Pancreas (tissue), 10 donors: ENCODE measurements around the gene LPCAT1. TPM values are rescaled to one million over a fixed set of nuclear protein-coding genes. Genes with fewer than 3 reads are reported as not detected.

Experiments used
- ATAC-seq, 4 donors: fragments of 200-7000 bp; cut with Tn5 transposase; one replicate each; pipeline versions ENCODE4 v1.8.0 to v1.9.1; 2020; ENCODE audit warnings: mild to moderate bottlenecking in 4 of 4, moderate library complexity in 4 of 4
- DNase-seq, 6 donors: peaks; one replicate each; pipeline ENCODE4 v3.0.0-alpha.2; 2020
- FAIRE-seq: peaks from 2 replicates; lab custom pipeline; 2012; peaks lifted over from hg19 to GRCh38; lab: Jason Lieb, UNC
- H3K27ac ChIP-seq, 4 donors: fragments of 200-600 bp; sonication (generic); 1 replicate in 3 of 4; 2 replicates in 1 of 4; pipeline versions ENCODE4 v1.5.0 to v1.8.0; 2020
- H3K27me3 ChIP-seq, 4 donors: fragments of 200-600 bp; one replicate each; pipeline ENCODE4 v1.8.0; 2021
- H3K36me3 ChIP-seq, 3 donors: fragments of 200-600 bp; sonication (generic) in 1 of 3; one replicate each; pipeline versions ENCODE4 v1.5.0 to v1.8.0; 2020 to 2021
- H3K4me1 ChIP-seq, 3 donors: fragments of 200-600 bp; one replicate each; pipeline ENCODE4 v1.8.0; 2021
- H3K4me3 ChIP-seq, 4 donors: fragments of 200-600 bp; sonication (generic) in 2 of 4; one replicate each; pipeline versions ENCODE4 v1.5.0 to v1.8.0; 2020 to 2021
- H3K9me3 ChIP-seq, 4 donors: fragments of 200-600 bp; one replicate each; pipeline ENCODE4 v1.8.0; 2021
- WGBS, 2 donors: extraction: QIAGEN DNeasy Blood & Tissue Kit; methylation state at CpG; one replicate each; pipeline ENCODE4 v1.1.7; 2013; 5-methylcytosine and 5-hydroxymethylcytosine counted together
- intact Hi-C, 3 donors: fragments of 100-400 bp; cut with DNase I; formaldehyde crosslinking; loops; one replicate each; pipeline versions ENCODE4 v1.11.1 to v1.14.2; 2022
- polyA plus RNA-seq, 2 donors: library from polyadenylated mRNA; stranded (reverse); fragments of 200-250 nt; gene quantifications; one replicate each; pipeline ENCODE4 v1.2.3, GENCODE V29; 2013
- total RNA-seq, 6 donors: library from RNA; stranded (reverse); fragmentation: NEBNext Ultra II Directional in 4 of 6; extraction: Animal tissue kit (Norgen Biotek cat#: 25700) in 4 of 6; gene quantifications; one replicate each; pipeline versions ENCODE4 v1.2.1 to v1.2.4, GENCODE V29; 2021 to 2023
- TF ChIP-seq, protein P1 (sequence below), 4 donors: fragments of 200-600 bp; sonication (generic) in 3 of 4; IDR thresholded peaks; one replicate each; pipeline versions ENCODE4 v1.5.0 to v1.8.0; 2021; ENCODE audit warnings: antibody characterized with exemption in 4 of 4
- donor health status: healthy with polysubstance abuse.
- donor health status: DM: no; HTN: no; CAD: no; lungs with moderate emphysema.
- donor health status: DM: no; HTN: no; CAD: no.
- donor health status: control.
- donor health status: control.
- donor health status: Bipolar disorder and iron deficiency.
- donor health status: DM: yes; HTN: yes; CAD: no.
- donor health status: DM: no; HTN: no; CAD: no.
- donor health status: DM: no; HTN: no; CAD: no.
- donor health status: DM: yes; HTN: yes; CAD: no.

The LPCAT1 gene
- total and polyA plus RNA-seq, 8 donors, result 6.5 to 26.1 (median 13.8) TPM

DNA sequence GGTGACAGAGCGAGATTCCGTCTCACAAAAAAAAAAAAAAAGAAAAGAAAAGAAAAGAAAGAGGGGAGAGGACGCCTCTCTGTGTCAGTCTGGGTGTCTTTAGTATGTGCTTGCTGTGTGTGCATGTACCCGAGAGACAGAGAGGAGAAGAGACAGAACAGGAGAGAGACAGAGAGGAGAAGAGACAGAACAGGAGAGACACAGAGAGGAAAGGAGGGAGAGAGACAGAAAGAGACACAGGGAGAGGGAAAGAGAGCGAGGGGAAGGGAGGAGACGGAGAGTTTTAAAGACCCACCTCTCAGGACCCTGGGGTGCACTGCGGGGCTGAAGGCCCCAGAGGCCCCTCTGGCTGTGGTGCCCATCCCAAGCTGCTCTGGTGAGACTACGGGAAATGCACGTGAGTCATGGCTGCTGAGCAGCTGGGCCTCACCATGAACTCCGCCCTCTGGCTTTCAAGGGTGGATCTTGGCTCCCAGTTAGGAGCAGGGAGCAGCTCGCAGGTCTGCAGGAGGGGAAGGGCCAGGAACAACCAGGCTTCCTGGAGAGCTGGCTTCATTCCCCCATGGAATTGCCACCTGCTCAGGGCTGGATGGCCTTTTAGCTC is 86.4 kb downstream of the LPCAT1 start:
- Histone ChIP-seq H3K27ac (no peak overlapping the region), H3K27me3 (peaks cover 0 to 12% (median 1%) of the 10 kb centered on the region in 4 donors), H3K4me3 (no peak overlapping the region), H3K4me1 (no peaks in the 10 kb centered on the region), H3K9me3 (no peaks in the 10 kb centered on the region), H3K36me3 (no peaks in the 10 kb centered on the region)
- no peak for FAIRE-seq
- peak in 2 of 4 donors; percentile 34 to 42 for ATAC-seq
- no peak for DNase-seq
- intact Hi-C loops, result no loop called here
- WGBS, 2 donors, result 42 to 53% methylated on average over 11 of the region's 11 CpGs
- TF ChIP-seq, protein P1, sequence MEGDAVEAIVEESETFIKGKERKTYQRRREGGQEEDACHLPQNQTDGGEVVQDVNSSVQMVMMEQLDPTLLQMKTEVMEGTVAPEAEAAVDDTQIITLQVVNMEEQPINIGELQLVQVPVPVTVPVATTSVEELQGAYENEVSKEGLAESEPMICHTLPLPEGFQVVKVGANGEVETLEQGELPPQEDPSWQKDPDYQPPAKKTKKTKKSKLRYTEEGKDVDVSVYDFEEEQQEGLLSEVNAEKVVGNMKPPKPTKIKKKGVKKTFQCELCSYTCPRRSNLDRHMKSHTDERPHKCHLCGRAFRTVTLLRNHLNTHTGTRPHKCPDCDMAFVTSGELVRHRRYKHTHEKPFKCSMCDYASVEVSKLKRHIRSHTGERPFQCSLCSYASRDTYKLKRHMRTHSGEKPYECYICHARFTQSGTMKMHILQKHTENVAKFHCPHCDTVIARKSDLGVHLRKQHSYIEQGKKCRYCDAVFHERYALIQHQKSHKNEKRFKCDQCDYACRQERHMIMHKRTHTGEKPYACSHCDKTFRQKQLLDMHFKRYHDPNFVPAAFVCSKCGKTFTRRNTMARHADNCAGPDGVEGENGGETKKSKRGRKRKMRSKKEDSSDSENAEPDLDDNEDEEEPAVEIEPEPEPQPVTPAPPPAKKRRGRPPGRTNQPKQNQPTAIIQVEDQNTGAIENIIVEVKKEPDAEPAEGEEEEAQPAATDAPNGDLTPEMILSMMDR (IDR thresholded peaks at IDR 0.05), result no peak

- FAIRE-seq, result no peak
Measured at GRCh38 chr5:1436681-1437080, 87.1 kb downstream of the LPCAT1 start.

DNA sequence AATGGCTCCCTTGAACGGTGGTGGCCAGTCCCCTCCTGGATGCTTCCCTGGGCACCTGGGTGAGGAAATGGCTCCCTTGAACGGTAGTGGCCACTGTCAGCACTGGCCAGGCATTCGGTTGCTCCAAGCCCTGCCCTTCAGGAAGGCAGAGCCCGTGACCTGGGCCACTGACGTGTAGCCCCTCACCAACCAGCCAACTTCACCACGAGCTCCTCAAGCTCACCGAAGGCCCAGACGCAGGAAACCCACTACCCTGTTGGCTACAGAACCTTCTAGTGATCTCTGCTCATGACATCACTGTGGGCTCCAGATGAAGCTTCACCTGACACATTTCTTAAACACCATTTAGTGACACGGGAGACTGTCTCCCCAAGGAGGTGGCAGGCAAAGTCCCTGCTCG is 87.7 kb downstream of the LPCAT1 start:
- DNase-seq, result no peak
- no peak for FAIRE-seq

More at GRCh38 chr5:1436681-1437080, 87.1 kb downstream of the LPCAT1 start:
- DNase-seq, result no peak
- intact Hi-C loops, result no loop called here
- Histone ChIP-seq H3K9me3 (no peaks in the 10 kb centered on the region), H3K27me3 (peaks cover 0 to 5% (median 1%) of the 10 kb centered on the region in 4 donors), H3K36me3 (no peaks in the 10 kb centered on the region), H3K4me3 (no peak overlapping the region), H3K4me1 (no peaks in the 10 kb centered on the region), H3K27ac (no peak overlapping the region)
- WGBS, 2 donors, result 61 to 72% methylated on average over 16 of the region's 16 CpGs
- TF ChIP-seq, protein P1 (IDR thresholded peaks at IDR 0.05), result no peak
- ATAC-seq, result no peak

GRCh38 chr5:1435369-1435768 is 88.4 kb downstream of the LPCAT1 start:
- H3K27me3 ChIP-seq, result no peaks in the 10 kb centered on the region
- ATAC-seq (no peak), FAIRE-seq (no peak), DNase-seq (no peak)
- no peak overlapping the region for H3K27ac ChIP-seq
- H3K4me1 ChIP-seq, result no peaks in the 10 kb centered on the region
- intact Hi-C loops, result no loop called here
- no peak overlapping the region for H3K4me3 ChIP-seq
- TF ChIP-seq, protein P1 (IDR thresholded peaks at IDR 0.05), result no peak
- H3K9me3 ChIP-seq, result no peaks in the 10 kb centered on the region
- H3K36me3 ChIP-seq, result no peaks in the 10 kb centered on the region
- WGBS, 2 donors, result 60 to 68% methylated on average over 2 of the region's 2 CpGs

More for the DNA sequence above, 87.7 kb downstream of the LPCAT1 start:
- H3K9me3 ChIP-seq, result no peaks in the 10 kb centered on the region
- ATAC-seq, result no peak
- intact Hi-C loops, result no loop called here
- TF ChIP-seq, protein P1 (IDR thresholded peaks at IDR 0.05), result no peak
- no peaks in the 10 kb centered on the region for H3K4me1 ChIP-seq
- WGBS, 2 donors, result 53 to 73% methylated on average over 9 to 10 of the region's 10 CpGs
- no peaks in the 10 kb centered on the region for H3K36me3 ChIP-seq
- peaks cover 0 to 3% (median 0%) of the 10 kb centered on the region in 4 donors for H3K27me3 ChIP-seq
- no peak overlapping the region for H3K27ac ChIP-seq
- H3K4me3 ChIP-seq, result no peak overlapping the region

- no peaks in the 10 kb centered on the region for H3K4me1 ChIP-seq
- DNase-seq (no peak), ATAC-seq (no peak), FAIRE-seq (no peak)
- intact Hi-C loops, result no loop called here
- H3K27me3 ChIP-seq, result no peaks in the 10 kb centered on the region
- H3K27ac ChIP-seq, result no peak overlapping the region
- WGBS, 2 donors, result 80 to 84% methylated on average over 15 of the region's 15 CpGs
- no peaks in the 10 kb centered on the region for H3K36me3 ChIP-seq
- no peak overlapping the region for H3K4me3 ChIP-seq
- no peaks in the 10 kb centered on the region for H3K9me3 ChIP-seq
- TF ChIP-seq, protein P1 (IDR thresholded peaks at IDR 0.05), result no peak
Measured at GRCh38 chr5:1432296-1432695, 91.5 kb downstream of the LPCAT1 start.
